Central memory CD8-positive, alpha-beta T cell (primary cell): ENCODE results near the gene SPECC1.
"Not testable (repeated sequence)": the region's sequence is repeated elsewhere in the genome, so short reads cannot be mapped to it uniquely, and the experiment has no call there.

ENCODE experiments used
- ATAC-seq: fragments of 150-1000 bp; cut with Tn5 transposase; replicated peaks from 2 replicates; pipeline ENCODE4 v1.10.0; 2022; ENCODE audit warnings: mild to moderate bottlenecking, moderate FRiP score, moderate number of reproducible peaks; ENCODE audit not compliant: poor library complexity, severe bottlenecking; ENCODE audit errors: extremely low read depth
- DNase-seq, 2 donors: peaks; one replicate each; pipeline ENCODE4 v3.0.0; 2021; ENCODE audit warnings: low spot score in 2 of 2
- H3K27ac Mint-ChIP-seq: one replicate; pipeline ENCODE4 v1.8.0; 2022; ENCODE audit warnings: low read depth, mild to moderate bottlenecking, moderate library complexity, mixed read lengths
- H3K27me3 Mint-ChIP-seq: one replicate; pipeline ENCODE4 v1.8.0; 2022; ENCODE audit warnings: mixed read lengths
- H3K36me3 Mint-ChIP-seq: one replicate; pipeline ENCODE4 v1.8.0; 2022; ENCODE audit warnings: mild to moderate bottlenecking, moderate library complexity, mixed read lengths; ENCODE audit not compliant: insufficient read depth
- H3K4me1 Mint-ChIP-seq: one replicate; pipeline ENCODE4 v1.8.0; 2022; ENCODE audit warnings: mixed read lengths
- H3K4me3 Mint-ChIP-seq: one replicate; pipeline ENCODE4 v1.8.0; 2022; ENCODE audit warnings: mild to moderate bottlenecking, moderate library complexity, mixed read lengths
- H3K9me3 Mint-ChIP-seq: one replicate; pipeline ENCODE4 v1.8.0; 2022; ENCODE audit warnings: mixed read lengths

Gene SPECC1

DNA sequence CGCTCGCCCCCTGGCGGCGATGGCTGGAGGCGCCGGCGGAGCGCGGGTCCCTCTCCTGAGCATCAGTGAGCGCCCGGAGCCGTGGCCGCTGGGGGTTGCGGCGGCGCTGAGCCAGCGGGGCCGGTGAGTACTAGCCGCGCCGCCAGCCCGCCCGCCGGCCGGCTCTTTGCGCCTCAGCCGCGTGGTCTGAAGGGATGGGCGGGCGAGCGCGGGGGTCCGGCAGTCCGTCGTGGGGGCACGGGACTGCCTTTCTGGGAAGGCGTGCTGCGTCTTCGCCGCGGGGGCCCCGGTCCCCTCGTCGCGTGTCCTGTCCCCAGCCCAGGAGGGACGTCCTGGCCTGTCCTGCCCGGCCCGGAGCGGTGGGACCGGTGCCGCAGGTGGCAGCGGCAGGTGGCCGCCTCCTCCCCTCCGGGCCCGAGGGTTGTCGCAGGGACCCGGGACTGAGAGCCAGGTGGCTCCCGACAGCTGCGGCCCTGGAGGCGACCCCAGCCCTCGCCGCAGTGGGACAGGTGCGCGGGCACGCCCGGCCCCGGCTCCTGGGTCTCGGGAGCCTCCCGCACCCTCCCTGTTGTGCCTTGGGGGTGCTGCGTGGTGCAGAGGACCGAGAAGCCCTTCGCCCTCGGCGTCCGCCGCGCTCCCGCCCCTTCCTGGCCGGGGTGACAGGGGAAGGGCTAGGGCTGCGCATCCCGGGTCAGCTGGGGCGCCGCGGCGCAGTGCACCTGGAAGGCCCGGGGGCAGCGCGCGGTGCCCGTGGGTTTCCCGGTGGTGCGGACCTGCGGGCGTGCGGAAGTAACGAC, at the start of gene SPECC1:
Gene SPECC1, plus strand, starts transcription at position 58 of the 797 bp plus-strand sequence. CDS start 87,293 bp downstream, outside the sequence.
- Mint-ChIP-seq H3K9me3 (no peaks in the 10 kb centered on the region), H3K4me3 (peak within 1 kb of the TSS; percentile 88), H3K27ac (peak within 1 kb of the TSS; percentile 66), H3K36me3 (peaks cover 3% of the 10 kb centered on the region), H3K27me3 (peaks cover 63% of the 10 kb centered on the region), H3K4me1 (peaks cover 19% of the 10 kb centered on the region)
- peak; percentile 97 for ATAC-seq
- peak; percentile 80 to 92 for DNase-seq

GRCh38 chr17:19962954-19963353, 46.2 kb upstream of the SPECC1 start:
- H3K4me1 Mint-ChIP-seq = peaks cover 29% of the 10 kb centered on the region

DNA sequence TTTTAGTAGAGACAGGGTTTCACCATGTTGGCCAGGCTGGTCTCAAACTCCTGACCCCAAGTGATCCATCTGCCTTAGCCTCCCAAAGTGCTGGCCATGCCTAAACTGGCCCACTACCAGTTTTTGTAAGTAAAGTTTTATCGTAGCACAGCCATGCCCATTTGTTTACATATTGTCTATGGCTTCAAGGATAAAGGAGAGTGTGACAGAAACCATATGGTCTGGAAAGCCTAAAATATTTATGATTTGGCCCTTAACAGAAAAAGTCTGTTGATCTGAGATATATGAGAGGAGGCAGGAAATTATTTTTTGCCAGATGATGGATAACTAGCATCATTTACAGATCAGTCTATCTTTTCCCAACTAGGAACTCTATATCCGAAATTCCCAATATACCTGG, 36.0 kb upstream of the SPECC1 start:
- peaks cover 48% of the 10 kb centered on the region for H3K4me1 Mint-ChIP-seq
- H3K27ac Mint-ChIP-seq = no peak overlapping the region
- H3K36me3 Mint-ChIP-seq = peaks cover 33% of the 10 kb centered on the region
- H3K27me3 Mint-ChIP-seq = no peaks in the 10 kb centered on the region
- no peak for DNase-seq
- H3K4me3 Mint-ChIP-seq = no peak overlapping the region
- ATAC-seq = no peak
- H3K9me3 Mint-ChIP-seq = no peaks in the 10 kb centered on the region

More at GRCh38 chr17:19962954-19963353, 46.2 kb upstream of the SPECC1 start:
- not testable (repeated sequence) for DNase-seq, H3K27me3 Mint-ChIP-seq, H3K9me3 Mint-ChIP-seq, ATAC-seq, H3K4me3 Mint-ChIP-seq
- Mint-ChIP-seq H3K36me3 (peaks cover 53% of the 10 kb centered on the region), H3K27ac (peak overlapping the region; percentile 22)

DNA sequence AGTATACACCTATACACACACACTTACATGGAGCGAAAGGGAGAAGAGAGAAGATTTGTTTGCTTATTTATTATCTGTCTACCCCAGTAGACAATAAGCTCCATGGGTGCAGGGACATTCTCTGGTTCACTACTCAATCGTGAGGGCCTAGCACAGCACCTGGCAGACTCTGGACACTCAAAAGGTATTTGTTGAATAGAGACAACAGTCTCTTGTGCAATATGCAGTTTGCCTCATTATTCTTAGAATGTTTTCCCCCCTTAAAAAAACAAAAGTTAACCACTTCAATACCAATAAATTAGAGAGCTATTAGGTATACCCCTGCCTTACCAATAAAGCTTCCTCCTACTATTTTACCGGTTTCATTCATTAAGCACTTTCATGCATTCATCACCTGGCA, 33.6 kb upstream of the SPECC1 start:
- DNase-seq (no peak), ATAC-seq (no peak)
- H3K4me1 Mint-ChIP-seq = peaks cover 45% of the 10 kb centered on the region
- peaks cover 25% of the 10 kb centered on the region for H3K36me3 Mint-ChIP-seq
- peak overlapping the region; percentile 97 for H3K27ac Mint-ChIP-seq
- H3K4me3 Mint-ChIP-seq = peak overlapping the region; percentile 97
- H3K9me3 Mint-ChIP-seq = no peaks in the 10 kb centered on the region
- H3K27me3 Mint-ChIP-seq = no peaks in the 10 kb centered on the region

DNA sequence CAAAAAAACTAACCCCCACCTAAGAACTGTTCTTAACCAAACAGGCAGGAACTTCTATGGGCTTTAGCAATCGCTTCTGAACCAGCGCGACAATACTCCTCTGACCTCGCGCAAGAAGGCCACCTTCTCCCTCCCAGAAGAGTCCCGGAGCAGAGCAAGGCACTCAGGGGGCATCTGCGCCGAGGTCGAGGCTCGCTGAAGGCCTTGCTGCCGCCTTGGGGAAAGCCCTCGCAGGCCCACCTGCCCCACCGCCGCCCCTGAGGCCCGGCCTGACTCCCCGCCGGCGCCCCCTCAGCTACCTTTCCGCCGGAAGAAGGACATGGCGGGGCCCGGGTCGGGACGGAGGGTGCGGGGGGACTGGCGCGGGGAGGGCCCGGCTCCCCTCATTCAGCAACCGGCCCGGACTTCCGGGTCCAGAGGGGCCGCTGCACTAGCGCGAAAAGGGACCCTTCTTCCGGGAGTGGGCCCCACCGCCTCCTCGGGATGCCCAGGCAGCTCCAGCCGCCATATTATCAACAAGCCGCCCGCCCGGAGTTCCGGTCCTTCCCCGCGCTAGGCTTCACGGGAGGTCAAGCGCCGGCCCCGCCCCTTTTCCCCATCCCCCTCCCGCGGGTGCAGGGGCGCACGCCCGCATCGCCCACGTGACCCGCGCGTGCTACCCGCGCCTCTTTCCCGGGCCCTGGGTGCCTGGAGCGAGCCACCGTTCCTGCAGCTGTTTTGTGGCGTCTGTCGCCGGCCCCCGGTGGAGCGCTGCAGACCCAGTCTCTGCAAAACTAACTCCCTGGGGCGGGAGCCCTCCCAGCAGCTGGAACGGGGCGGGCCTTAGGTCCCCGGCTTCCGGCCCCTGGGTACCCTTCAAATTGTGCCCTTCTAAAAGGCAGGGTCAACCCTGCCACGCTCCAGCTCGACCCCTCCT, 31.6 kb upstream of the SPECC1 start, which contains the start of gene AKAP10:
Gene AKAP10, minus strand, starts transcription at position 536 of the 916 bp plus-strand sequence. Its CDS starts 149 bp downstream, at position 387.
- peak within 1 kb of the TSS; percentile 97 for H3K4me3 Mint-ChIP-seq
- DNase-seq (peak; percentile 84), ATAC-seq (peak; percentile 83)
- H3K27ac Mint-ChIP-seq = peak within 1 kb of the TSS; percentile 97
- no peaks in the 10 kb centered on the region for H3K27me3 Mint-ChIP-seq
- peaks cover 45% of the 10 kb centered on the region for H3K4me1 Mint-ChIP-seq
- no peaks in the 10 kb centered on the region for H3K9me3 Mint-ChIP-seq
- H3K36me3 Mint-ChIP-seq = peaks cover 16% of the 10 kb centered on the region

- peak overlapping the region; percentile 97 for H3K27ac Mint-ChIP-seq
- no peaks in the 10 kb centered on the region for H3K9me3 Mint-ChIP-seq
- peaks cover 15% of the 10 kb centered on the region for H3K36me3 Mint-ChIP-seq
- no peaks in the 10 kb centered on the region for H3K27me3 Mint-ChIP-seq
- DNase-seq = no peak
- H3K4me1 Mint-ChIP-seq = peaks cover 37% of the 10 kb centered on the region
- peak; percentile 12 for ATAC-seq
- H3K4me3 Mint-ChIP-seq = peak overlapping the region; percentile 97
These were observed 30.9 kb upstream of the SPECC1 start for GRCh38 chr17:19978209-19978802.

- DNase-seq (no peak), ATAC-seq (no peak)
- Mint-ChIP-seq H3K4me3 (peak overlapping the region; percentile 97), H3K36me3 (peaks cover 15% of the 10 kb centered on the region), H3K27me3 (no peaks in the 10 kb centered on the region), H3K4me1 (peaks cover 32% of the 10 kb centered on the region), H3K27ac (peak overlapping the region; percentile 97), H3K9me3 (no peaks in the 10 kb centered on the region)
These were observed 30.4 kb upstream of the SPECC1 start for GRCh38 chr17:19978805-19979211.

DNA sequence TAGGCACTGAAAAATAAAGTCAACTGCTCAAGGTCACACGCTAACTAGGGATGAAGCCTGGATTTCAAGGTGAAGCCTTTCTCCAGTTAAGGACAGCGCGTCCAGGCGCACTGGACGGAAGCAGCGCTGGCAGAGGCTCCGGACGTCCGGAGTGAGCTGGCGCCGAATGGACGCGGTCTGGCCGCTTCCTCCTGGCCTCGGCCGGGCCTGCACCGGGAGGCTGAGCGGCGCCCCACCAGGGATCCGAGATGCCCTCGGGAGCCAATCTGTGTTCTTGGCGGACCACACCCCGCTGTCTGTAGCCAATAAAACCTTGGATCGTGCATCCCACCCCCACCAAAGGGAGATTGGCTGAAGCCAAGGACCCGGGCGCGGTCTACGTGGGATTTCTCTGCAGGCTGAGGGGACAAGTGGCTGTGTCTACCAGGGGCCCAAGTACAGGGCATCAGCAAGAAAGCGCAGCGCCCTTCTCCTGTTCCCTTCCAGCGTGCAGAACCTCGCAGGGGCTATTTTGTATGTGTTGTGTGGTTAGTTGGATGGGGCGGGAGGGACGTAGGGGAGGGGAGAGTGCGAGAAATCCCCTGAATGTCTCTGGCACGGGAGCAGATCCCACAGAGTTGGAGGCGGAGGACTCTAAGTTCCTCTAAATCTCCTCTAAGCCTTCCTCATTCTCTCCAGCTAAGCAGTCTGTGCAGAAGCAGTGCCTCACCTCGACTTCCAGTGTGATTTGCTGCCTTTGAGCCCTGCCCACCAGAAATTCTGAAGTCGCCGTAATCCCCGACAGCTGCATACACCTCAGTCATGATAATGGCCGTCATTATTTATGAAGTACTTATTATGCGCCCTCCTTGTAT, 29.0 kb upstream of the SPECC1 start:
- peaks cover 13% of the 10 kb centered on the region for H3K36me3 Mint-ChIP-seq
- H3K4me3 Mint-ChIP-seq = no peak overlapping the region
- H3K4me1 Mint-ChIP-seq = peaks cover 27% of the 10 kb centered on the region
- H3K9me3 Mint-ChIP-seq = no peaks in the 10 kb centered on the region
- ATAC-seq (no peak), DNase-seq (no peak)
- no peak overlapping the region for H3K27ac Mint-ChIP-seq
- no peaks in the 10 kb centered on the region for H3K27me3 Mint-ChIP-seq

- Mint-ChIP-seq H3K4me3 (no peak overlapping the region), H3K27ac (no peak overlapping the region), H3K27me3 (peaks cover 32% of the 10 kb centered on the region), H3K4me1 (no peaks in the 10 kb centered on the region), H3K36me3 (no peaks in the 10 kb centered on the region), H3K9me3 (no peaks in the 10 kb centered on the region)
- DNase-seq = no peak
- no peak for ATAC-seq
These were observed 22.0 kb upstream of the SPECC1 start for GRCh38 chr17:19986941-19987861.

DNA sequence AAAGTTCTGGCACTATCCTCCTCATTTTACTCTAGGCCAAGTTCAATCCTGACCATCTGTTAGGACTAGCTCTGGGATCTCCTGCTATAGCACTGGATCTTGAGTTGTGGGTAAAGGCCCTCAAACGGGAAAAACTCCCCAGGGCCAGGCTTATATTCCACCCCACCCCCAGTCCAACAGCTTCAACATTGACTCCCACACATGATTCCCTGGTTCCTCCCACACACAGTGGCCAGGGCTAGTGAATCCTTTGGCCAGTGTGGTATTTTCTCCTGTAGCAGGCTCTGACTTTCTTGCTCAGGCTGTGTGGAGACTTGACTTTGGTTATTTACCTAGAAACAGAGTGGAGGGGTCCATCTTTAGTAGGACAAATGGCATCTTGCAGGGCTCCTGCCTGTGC, 21.3 kb upstream of the SPECC1 start:
- Mint-ChIP-seq H3K36me3 (no peaks in the 10 kb centered on the region), H3K27ac (no peak overlapping the region), H3K27me3 (peaks cover 39% of the 10 kb centered on the region), H3K9me3 (no peaks in the 10 kb centered on the region), H3K4me1 (no peaks in the 10 kb centered on the region), H3K4me3 (no peak overlapping the region)
- DNase-seq (no peak), ATAC-seq (no peak)
